Nephron progenitor cell (in vitro differentiated cells): ENCODE measurements around the gene TEK.
A peak's percentile ranks its signal among the peaks of the same experiment; 100 is the strongest.

Source experiments
- DNase-seq: peaks from one replicate; pipeline ENCODE4 v3.0.0; 2021
- H3K27ac Mint-ChIP-seq: 2 replicates; pipeline ENCODE4 v1.8.0; 2021; ENCODE audit warnings: mild to moderate bottlenecking, moderate library complexity, mixed read lengths
- H3K27me3 Mint-ChIP-seq: 2 replicates; pipeline ENCODE4 v1.8.0; 2021; ENCODE audit warnings: mild to moderate bottlenecking, low read depth, mixed read lengths; ENCODE audit not compliant: poor library complexity
- H3K36me3 Mint-ChIP-seq: 2 replicates; pipeline ENCODE4 v1.8.0; 2021; ENCODE audit warnings: low read depth, mixed read lengths
- H3K4me1 Mint-ChIP-seq: 2 replicates; pipeline ENCODE4 v1.8.0; 2021; ENCODE audit warnings: mixed read lengths
- H3K4me3 Mint-ChIP-seq: 2 replicates; pipeline ENCODE4 v1.8.0; 2021; ENCODE audit warnings: mild to moderate bottlenecking, moderate library complexity, mixed read lengths
- H3K9me3 Mint-ChIP-seq: 2 replicates; pipeline ENCODE4 v1.8.0; 2021; ENCODE audit warnings: mild to moderate bottlenecking, moderate library complexity, mixed read lengths
- TF ChIP-seq, protein P1 (sequence below): fragments of 200-600 bp; sonication (generic); IDR thresholded peaks from 2 replicates; pipeline ENCODE4 v1.5.0; 2021; ENCODE audit warnings: antibody characterized with exemption

TEK gene

GRCh38 chr9:27126670-27127069, 17.6 kb downstream of the TEK start:
- no peaks in the 10 kb centered on the region for H3K27me3 Mint-ChIP-seq
- TF ChIP-seq, protein P1, sequence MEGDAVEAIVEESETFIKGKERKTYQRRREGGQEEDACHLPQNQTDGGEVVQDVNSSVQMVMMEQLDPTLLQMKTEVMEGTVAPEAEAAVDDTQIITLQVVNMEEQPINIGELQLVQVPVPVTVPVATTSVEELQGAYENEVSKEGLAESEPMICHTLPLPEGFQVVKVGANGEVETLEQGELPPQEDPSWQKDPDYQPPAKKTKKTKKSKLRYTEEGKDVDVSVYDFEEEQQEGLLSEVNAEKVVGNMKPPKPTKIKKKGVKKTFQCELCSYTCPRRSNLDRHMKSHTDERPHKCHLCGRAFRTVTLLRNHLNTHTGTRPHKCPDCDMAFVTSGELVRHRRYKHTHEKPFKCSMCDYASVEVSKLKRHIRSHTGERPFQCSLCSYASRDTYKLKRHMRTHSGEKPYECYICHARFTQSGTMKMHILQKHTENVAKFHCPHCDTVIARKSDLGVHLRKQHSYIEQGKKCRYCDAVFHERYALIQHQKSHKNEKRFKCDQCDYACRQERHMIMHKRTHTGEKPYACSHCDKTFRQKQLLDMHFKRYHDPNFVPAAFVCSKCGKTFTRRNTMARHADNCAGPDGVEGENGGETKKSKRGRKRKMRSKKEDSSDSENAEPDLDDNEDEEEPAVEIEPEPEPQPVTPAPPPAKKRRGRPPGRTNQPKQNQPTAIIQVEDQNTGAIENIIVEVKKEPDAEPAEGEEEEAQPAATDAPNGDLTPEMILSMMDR = no peak
- no peak overlapping the region for H3K4me3 Mint-ChIP-seq
- DNase-seq = no peak
- H3K36me3 Mint-ChIP-seq = no peaks in the 10 kb centered on the region
- no peaks in the 10 kb centered on the region for H3K9me3 Mint-ChIP-seq
- H3K27ac Mint-ChIP-seq = no peak overlapping the region
- peaks cover 5% of the 10 kb centered on the region for H3K4me1 Mint-ChIP-seq

DNA sequence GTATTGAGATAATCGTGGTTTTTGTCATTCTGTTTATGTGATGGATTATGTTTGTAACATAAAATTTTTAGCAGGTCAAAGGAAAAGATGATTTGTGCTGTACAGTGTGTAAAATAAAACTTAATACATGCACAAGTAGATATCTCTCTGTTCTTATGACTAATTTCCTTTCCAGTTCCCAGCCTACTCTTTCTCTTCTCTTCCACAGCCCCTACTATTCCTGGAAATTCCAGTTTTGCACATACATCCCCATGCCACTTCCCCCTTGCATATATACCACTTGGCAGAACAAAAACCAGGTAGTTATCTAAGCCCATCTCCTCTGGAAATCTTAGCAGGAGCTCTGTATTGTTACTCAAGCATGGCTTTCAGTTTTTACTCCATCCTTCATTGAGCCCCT, 20.2 kb downstream of the TEK start:
- no peaks in the 10 kb centered on the region for H3K9me3 Mint-ChIP-seq
- no peak overlapping the region for H3K27ac Mint-ChIP-seq
- no peaks in the 10 kb centered on the region for H3K4me1 Mint-ChIP-seq
- no peak overlapping the region for H3K4me3 Mint-ChIP-seq
- H3K27me3 Mint-ChIP-seq = peaks cover 4% of the 10 kb centered on the region
- TF ChIP-seq, protein P1 = no peak
- DNase-seq = no peak
- no peaks in the 10 kb centered on the region for H3K36me3 Mint-ChIP-seq

- no peaks in the 10 kb centered on the region for H3K9me3 Mint-ChIP-seq
- H3K4me1 Mint-ChIP-seq = no peaks in the 10 kb centered on the region
- no peak overlapping the region for H3K27ac Mint-ChIP-seq
These were observed 22.7 kb downstream of the TEK start for GRCh38 chr9:27131731-27132130.

GRCh38 chr9:27133817-27134216, 24.8 kb downstream of the TEK start:
- Mint-ChIP-seq H3K4me3 (no peak overlapping the region), H3K27ac (no peak overlapping the region), H3K4me1 (no peaks in the 10 kb centered on the region), H3K9me3 (no peaks in the 10 kb centered on the region), H3K36me3 (no peaks in the 10 kb centered on the region), H3K27me3 (peaks cover 4% of the 10 kb centered on the region)
- no peak for DNase-seq
- TF ChIP-seq, protein P1 = no peak

More at GRCh38 chr9:27131731-27132130, 22.7 kb downstream of the TEK start:
- Mint-ChIP-seq H3K36me3 (no peaks in the 10 kb centered on the region), H3K4me3 (no peak overlapping the region), H3K27me3 (peaks cover 4% of the 10 kb centered on the region)
- DNase-seq = no peak
- TF ChIP-seq, protein P1 = no peak

GRCh38 chr9:27142299-27142930, 33.4 kb downstream of the TEK start:
- no peak for DNase-seq
- H3K27me3 Mint-ChIP-seq = peaks cover 2% of the 10 kb centered on the region
- H3K4me3 Mint-ChIP-seq = no peak overlapping the region
- no peaks in the 10 kb centered on the region for H3K36me3 Mint-ChIP-seq
- no peaks in the 10 kb centered on the region for H3K9me3 Mint-ChIP-seq
- no peak overlapping the region for H3K27ac Mint-ChIP-seq
- peaks cover 6% of the 10 kb centered on the region for H3K4me1 Mint-ChIP-seq
- TF ChIP-seq, protein P1 = no peak

DNA sequence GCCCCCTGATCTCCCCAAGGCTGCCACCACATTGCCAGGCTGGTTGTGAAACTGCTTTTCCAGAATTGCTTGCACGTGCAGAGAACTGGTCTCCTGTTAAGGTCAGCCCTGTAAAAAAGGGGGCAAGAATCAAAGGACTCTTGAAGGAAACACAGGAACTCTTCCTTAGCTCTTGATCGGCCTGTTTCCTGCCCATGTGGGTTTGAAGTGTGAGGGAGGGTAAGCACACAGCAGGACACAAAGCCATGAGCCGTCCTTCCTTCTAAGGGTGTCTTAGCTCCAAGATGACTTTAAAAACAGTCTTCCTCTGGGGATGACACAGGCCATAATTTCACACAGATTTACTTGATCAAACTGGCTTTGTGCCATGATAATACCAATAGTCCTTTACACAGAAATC, 36.1 kb downstream of the TEK start:
- Mint-ChIP-seq H3K27ac (peak overlapping the region; percentile 34), H3K4me1 (peaks cover 6% of the 10 kb centered on the region), H3K36me3 (no peaks in the 10 kb centered on the region), H3K4me3 (no peak overlapping the region), H3K9me3 (no peaks in the 10 kb centered on the region), H3K27me3 (peaks cover 2% of the 10 kb centered on the region)
- no peak for DNase-seq
- TF ChIP-seq, protein P1 = no peak
